PC-3 (cell line): ENCODE measurements around the gene STAG3. TPM values are rescaled to one million over a fixed set of nuclear protein-coding genes. Genes with fewer than 3 reads are reported as not detected.

ENCODE experiments used
- ATAC-seq: fragments of 200-7000 bp; cut with Tn5 transposase; 2 replicates; pipeline ENCODE4 v1.9.1; 2020; ENCODE audit warnings: mild to moderate bottlenecking, moderate library complexity
- BruUV-seq: library from RNA; stranded (reverse); fragments of 400-500 nt; replicated peaks from 2 replicates; lab custom pipeline; 2021; lab: Mats Ljungman, UMichigan
- CTCF ChIA-PET: fragments of 300-600 bp; sonication (Branson Sonifier 250); formaldehyde crosslinking; loops from one replicate; lab custom pipeline; 2022; ENCODE audit warnings: antibody characterized with exemption; lab: Charles Lee
- POLR2A ChIA-PET: fragments of 300-600 bp; sonication (Branson Sonifier 250); formaldehyde crosslinking; loops from one replicate; lab custom pipeline; 2022; ENCODE audit warnings: antibody characterized with exemption; ENCODE audit not compliant: unreplicated experiment; lab: Charles Lee
- DNase-seq: peaks from one replicate; pipeline ENCODE4 v3.0.0-alpha.2; 2015
- H2AFZ ChIP-seq: fragments of 300-600 bp; sonication (generic); 2 replicates; pipeline ENCODE4 v1.6.0; 2016; ENCODE audit warnings: antibody characterized with exemption, low read length
- H3F3A ChIP-seq: fragments of 300-600 bp; sonication (generic); one replicate; pipeline ENCODE4 v1.6.0; 2017; ENCODE audit warnings: antibody characterized with exemption, low read length, control low read depth, mild to moderate bottlenecking; ENCODE audit not compliant: unreplicated experiment
- H3K27ac ChIP-seq: fragments of 300-600 bp; sonication (generic); 2 replicates; pipeline ENCODE4 v1.5.1; 2016; ENCODE audit warnings: mild to moderate bottlenecking, low read length
- H3K27me3 ChIP-seq: fragments of 300-600 bp; sonication (generic); 2 replicates; pipeline ENCODE4 v1.6.1; 2016; ENCODE audit warnings: low read length, mixed read lengths
- H3K36me3 ChIP-seq: fragments of 300-600 bp; sonication (generic); 2 replicates; pipeline ENCODE4 v1.6.1; 2016; ENCODE audit warnings: low read depth, mixed run types, low read length, mixed read lengths
- H3K4me1 ChIP-seq: fragments of 300-600 bp; sonication (generic); 2 replicates; pipeline ENCODE4 v1.5.1; 2016; ENCODE audit warnings: low read length; ENCODE audit not compliant: insufficient read depth
- H3K4me2 ChIP-seq: fragments of 300-600 bp; sonication (generic); 2 replicates; pipeline ENCODE4 v1.6.0; 2016; ENCODE audit warnings: low read length
- H3K4me3 ChIP-seq: fragments of 300-600 bp; sonication (generic); 2 replicates; pipeline ENCODE4 v1.5.1; 2016; ENCODE audit warnings: mild to moderate bottlenecking, low read length, mixed read lengths
- H3K79me2 ChIP-seq: fragments of 300-600 bp; sonication (generic); 2 replicates; pipeline ENCODE4 v1.6.1; 2017; ENCODE audit warnings: low read length, mixed read lengths
- H3K9ac ChIP-seq: fragments of 300-600 bp; sonication (generic); 2 replicates; pipeline ENCODE4 v1.6.0; 2016; ENCODE audit warnings: mild to moderate bottlenecking, low read length
- H3K9me2 ChIP-seq: fragments of 300-600 bp; sonication (generic); replicated peaks from 2 replicates; pipeline ENCODE4 v1.6.1; 2016; ENCODE audit warnings: mixed run types, low read length, mixed read lengths
- H3K9me3 ChIP-seq: fragments of 300-600 bp; sonication (generic); 2 replicates; pipeline ENCODE4 v1.6.1; 2016; ENCODE audit warnings: low read length, mixed read lengths
- H4K20me1 ChIP-seq: fragments of 300-600 bp; sonication (generic); 2 replicates; pipeline ENCODE4 v1.6.1; 2016; ENCODE audit warnings: low read length, mixed read lengths
- CTCF ChIP-seq: fragments of 300-600 bp; sonication (generic); conservative IDR thresholded peaks from 2 replicates; pipeline ENCODE4 v1.5.1; 2017; ENCODE audit warnings: antibody characterized with exemption, low read depth, mild to moderate bottlenecking, low read length
- EZH2 ChIP-seq: fragments of 300-600 bp; sonication (generic); IDR thresholded peaks from one replicate; pipeline ENCODE4 v1.6.1; 2017; ENCODE audit warnings: antibody characterized with exemption, mild to moderate bottlenecking, low read length; ENCODE audit not compliant: unreplicated experiment
- EZH2phosphoT487 ChIP-seq: fragments of 300-600 bp; sonication (generic); IDR thresholded peaks from 2 replicates; pipeline ENCODE4 v1.6.1; 2018; ENCODE audit warnings: mild to moderate bottlenecking, antibody characterized with exemption, low read length, borderline replicate concordance
- intact Hi-C: fragments of 100-400 bp; cut with micrococcal nuclease; formaldehyde crosslinking; loops from 2 replicates; pipeline ENCODE4 v1.9.0; 2023
- total RNA-seq: library from RNA; depleted of rRNA; stranded (reverse); fragments of >200 nt; gene quantifications from 2 replicates; pipeline ENCODE4 v1.2.3, GENCODE V29; 2014

Gene STAG3
- total RNA-seq, 1 experiment from 2014 or later = 0.07 TPM

GRCh38 chr7:100130608-100131453 lies 46.9 kb upstream of the STAG3 start:
- Histone ChIP-seq H3K9ac (peak overlapping the region; percentile 18; the same call in 1 of the 2 replicates), H3K9me3 (no peaks in the 10 kb centered on the region), H3K79me2 (0 out of 2 replicates have a peak, but pooled peaks cover 5% of the 10 kb centered on the region), H3K9me2 (no peaks in the 10 kb centered on the region), H3F3A (no peaks in the 10 kb centered on the region), H2AFZ (peak overlapping the region; percentile 79), H4K20me1 (no peaks in the 10 kb centered on the region), H3K27me3 (no peaks in the 10 kb centered on the region), H3K36me3 (no peaks in the 10 kb centered on the region), H3K4me1 (0 out of 2 replicates have a peak, but pooled peaks cover 4% of the 10 kb centered on the region), H3K4me2 (peak overlapping the region; percentile 82), H3K27ac (no peak overlapping the region), H3K4me3 (peak overlapping the region; percentile 48; the same call in 1 of the 2 replicates)
- DNase-seq (peak; percentile 65), ATAC-seq (no peak)
- ChIA-PET CTCF (interaction anchor here (1.0 kb wide), 1 partner anchor 29 kb away, joined by 6 read pairs; no protein-coding TSS in a partner anchor), POLR2A (no interaction called here)
- no TSS peak for BruUV-seq
- peak; percentile 71 for TF ChIP-seq CTCF
- no peak for TF ChIP-seq EZH2phosphoT487
- no peak for TF ChIP-seq EZH2
- intact Hi-C loops = loop anchor here (5.0 kb wide), 2 partner anchors 211 to 276 kb away; no protein-coding TSS in a partner anchor

DNA sequence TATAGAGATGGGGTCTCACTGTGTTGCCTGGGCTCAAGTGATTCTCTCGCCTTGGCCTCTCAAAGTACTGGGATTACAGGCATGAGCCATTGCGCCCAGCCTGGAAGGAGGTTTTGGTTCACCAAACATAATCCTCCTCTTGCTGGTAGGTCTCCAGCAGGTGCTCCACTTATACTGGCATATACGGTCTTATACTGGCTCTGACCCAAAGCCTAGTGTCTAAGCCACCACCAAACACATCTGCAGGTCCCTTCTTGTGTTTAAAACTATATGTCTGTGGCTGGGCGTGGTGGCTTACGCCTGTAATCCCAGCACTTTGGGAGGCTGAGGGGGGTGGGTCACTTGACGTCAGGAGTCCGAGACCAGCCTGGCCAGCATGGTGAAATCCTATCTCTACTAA lies 45.6 kb upstream of the STAG3 start:
- Histone ChIP-seq H3K27me3 (no peaks in the 10 kb centered on the region), H3K4me1 (0 out of 2 replicates have a peak, but pooled peaks cover 4% of the 10 kb centered on the region), H3K9me2 (no peaks in the 10 kb centered on the region), H3K9me3 (no peaks in the 10 kb centered on the region), H3K27ac (no peak overlapping the region), H3F3A (no peaks in the 10 kb centered on the region), H3K36me3 (no peaks in the 10 kb centered on the region), H2AFZ (no peak overlapping the region), H3K4me3 (no peak overlapping the region), H3K9ac (no peak overlapping the region), H4K20me1 (no peaks in the 10 kb centered on the region), H3K4me2 (no peak overlapping the region), H3K79me2 (no peaks in the 10 kb centered on the region)
- POLR2A ChIA-PET = interaction anchor here (0.5 kb wide), 1 partner anchor 50 kb away, joined by 5 read pairs; no protein-coding TSS in a partner anchor
- ATAC-seq (no peak), DNase-seq (no peak)
- TF ChIP-seq EZH2phosphoT487 = no peak
- no peak for TF ChIP-seq EZH2
- no peak for TF ChIP-seq CTCF
- no TSS peak for BruUV-seq
- intact Hi-C loops = loop anchor here (2.0 to 5.0 kb wide), 3 partner anchors 83 to 275 kb away; no protein-coding TSS in a partner anchor
- CTCF ChIA-PET = no interaction called here
